Progenitor cell of endocrine pancreas (in vitro differentiated cells): ENCODE results near the gene DHX32. TPM values are rescaled to one million over a fixed set of nuclear protein-coding genes. Genes with fewer than 3 reads are reported as not detected.
A peak's percentile ranks its signal among the peaks of the same experiment; 100 is the strongest.

ENCODE experiments used
- DNase-seq: peaks from one replicate; pipeline ENCODE4 v3.0.0; 2021; ENCODE audit warnings: low spot score; ENCODE audit not compliant: unreplicated experiment
- H3K27ac Mint-ChIP-seq: 2 replicates; pipeline ENCODE4 v1.8.0; 2021; ENCODE audit warnings: mild to moderate bottlenecking, moderate library complexity, mixed read lengths
- H3K27me3 Mint-ChIP-seq: 2 replicates; pipeline ENCODE4 v1.8.0; 2021; ENCODE audit warnings: mixed read lengths
- H3K36me3 Mint-ChIP-seq: 2 replicates; pipeline ENCODE4 v1.8.0; 2022; ENCODE audit warnings: mixed read lengths; ENCODE audit not compliant: insufficient read depth
- H3K4me1 Mint-ChIP-seq: 2 replicates; pipeline ENCODE4 v1.8.0; 2021; ENCODE audit warnings: low read depth, mixed read lengths
- H3K4me3 Mint-ChIP-seq: 2 replicates; pipeline ENCODE4 v1.8.0; 2021; ENCODE audit warnings: low read depth, mild to moderate bottlenecking, moderate library complexity, mixed read lengths
- H3K9me3 Mint-ChIP-seq: 2 replicates; pipeline ENCODE4 v1.8.0; 2021; ENCODE audit warnings: low read depth, mixed read lengths
- total RNA-seq: library from RNA; stranded (reverse); gene quantifications from 2 replicates; pipeline ENCODE4 v1.2.1, GENCODE V29; 2021
- TF ChIP-seq, protein P1 (sequence below): fragments of 200-600 bp; sonication (generic); IDR thresholded peaks from one replicate; pipeline ENCODE4 v1.5.0; 2021; ENCODE audit warnings: antibody characterized with exemption, mild to moderate bottlenecking; ENCODE audit not compliant: unreplicated experiment

DHX32 gene
- total RNA-seq, 1 donor from 2014 or later, result 22.0 TPM

DNA sequence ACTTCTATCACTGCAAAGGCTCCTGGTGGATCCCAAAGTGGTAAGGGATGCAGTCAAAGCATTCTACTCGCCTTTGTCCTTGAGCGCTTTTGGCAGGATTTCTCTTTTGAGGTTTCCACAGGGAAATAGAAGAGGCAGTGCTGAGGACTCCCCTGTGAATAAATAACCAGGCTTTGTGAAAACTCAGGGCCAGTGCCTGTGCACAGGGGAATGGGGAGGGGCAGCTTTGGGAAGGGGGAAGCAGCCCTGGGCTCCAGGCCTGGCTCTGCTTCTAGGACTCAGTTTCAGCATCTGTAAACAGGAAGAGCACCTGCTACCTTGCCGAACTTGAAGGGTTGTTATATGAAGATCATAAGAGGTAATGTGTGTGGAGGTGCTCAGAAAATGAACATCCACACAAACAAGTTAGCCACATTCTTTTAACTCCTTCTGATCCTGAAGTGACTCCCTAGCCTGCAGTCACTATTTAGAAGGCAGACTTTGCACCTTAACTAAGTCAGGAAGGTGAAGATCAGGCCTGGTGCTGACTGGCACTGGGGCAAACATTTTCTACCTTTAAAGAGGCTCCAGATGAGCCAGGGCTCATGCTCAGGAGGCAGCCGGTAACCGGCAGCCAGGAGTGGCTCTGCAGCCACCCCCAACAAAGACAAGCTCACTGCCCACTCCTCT lies 83.0 kb downstream of the DHX32 start:
- H3K27ac Mint-ChIP-seq, result no peak overlapping the region
- H3K4me3 Mint-ChIP-seq, result no peak overlapping the region
- peaks cover 17% of the 10 kb centered on the region for H3K4me1 Mint-ChIP-seq
- no peak for DNase-seq
- peaks cover 9% of the 10 kb centered on the region for H3K36me3 Mint-ChIP-seq
- H3K9me3 Mint-ChIP-seq, result no peaks in the 10 kb centered on the region
- TF ChIP-seq, protein P1, sequence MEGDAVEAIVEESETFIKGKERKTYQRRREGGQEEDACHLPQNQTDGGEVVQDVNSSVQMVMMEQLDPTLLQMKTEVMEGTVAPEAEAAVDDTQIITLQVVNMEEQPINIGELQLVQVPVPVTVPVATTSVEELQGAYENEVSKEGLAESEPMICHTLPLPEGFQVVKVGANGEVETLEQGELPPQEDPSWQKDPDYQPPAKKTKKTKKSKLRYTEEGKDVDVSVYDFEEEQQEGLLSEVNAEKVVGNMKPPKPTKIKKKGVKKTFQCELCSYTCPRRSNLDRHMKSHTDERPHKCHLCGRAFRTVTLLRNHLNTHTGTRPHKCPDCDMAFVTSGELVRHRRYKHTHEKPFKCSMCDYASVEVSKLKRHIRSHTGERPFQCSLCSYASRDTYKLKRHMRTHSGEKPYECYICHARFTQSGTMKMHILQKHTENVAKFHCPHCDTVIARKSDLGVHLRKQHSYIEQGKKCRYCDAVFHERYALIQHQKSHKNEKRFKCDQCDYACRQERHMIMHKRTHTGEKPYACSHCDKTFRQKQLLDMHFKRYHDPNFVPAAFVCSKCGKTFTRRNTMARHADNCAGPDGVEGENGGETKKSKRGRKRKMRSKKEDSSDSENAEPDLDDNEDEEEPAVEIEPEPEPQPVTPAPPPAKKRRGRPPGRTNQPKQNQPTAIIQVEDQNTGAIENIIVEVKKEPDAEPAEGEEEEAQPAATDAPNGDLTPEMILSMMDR, result no peak
- no peaks in the 10 kb centered on the region for H3K27me3 Mint-ChIP-seq

DNA sequence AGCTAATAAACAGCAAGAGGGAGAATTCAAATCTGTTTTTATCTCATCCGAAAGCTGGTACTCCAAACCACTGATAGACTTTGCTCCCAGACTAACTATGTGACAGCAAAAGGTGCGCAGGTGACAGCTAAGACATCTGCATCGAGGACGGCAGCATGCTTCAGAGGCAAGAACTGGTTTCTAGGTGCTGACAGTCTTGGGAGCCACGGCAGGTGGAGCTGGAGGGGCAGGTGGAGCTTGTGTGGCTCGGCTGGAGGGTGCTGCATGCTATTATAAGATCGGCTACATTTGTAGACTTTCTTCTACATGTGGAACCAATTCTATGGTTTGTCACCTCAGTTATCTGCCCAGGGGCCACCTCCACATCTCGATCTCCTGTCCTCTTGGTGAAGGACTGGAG lies 83.7 kb downstream of the DHX32 start:
- DNase-seq, result no peak
- Mint-ChIP-seq H3K4me1 (peaks cover 17% of the 10 kb centered on the region), H3K27ac (no peak overlapping the region), H3K4me3 (no peak overlapping the region), H3K27me3 (no peaks in the 10 kb centered on the region), H3K9me3 (no peaks in the 10 kb centered on the region), H3K36me3 (peaks cover 9% of the 10 kb centered on the region)
- TF ChIP-seq, protein P1, result no peak

DNA sequence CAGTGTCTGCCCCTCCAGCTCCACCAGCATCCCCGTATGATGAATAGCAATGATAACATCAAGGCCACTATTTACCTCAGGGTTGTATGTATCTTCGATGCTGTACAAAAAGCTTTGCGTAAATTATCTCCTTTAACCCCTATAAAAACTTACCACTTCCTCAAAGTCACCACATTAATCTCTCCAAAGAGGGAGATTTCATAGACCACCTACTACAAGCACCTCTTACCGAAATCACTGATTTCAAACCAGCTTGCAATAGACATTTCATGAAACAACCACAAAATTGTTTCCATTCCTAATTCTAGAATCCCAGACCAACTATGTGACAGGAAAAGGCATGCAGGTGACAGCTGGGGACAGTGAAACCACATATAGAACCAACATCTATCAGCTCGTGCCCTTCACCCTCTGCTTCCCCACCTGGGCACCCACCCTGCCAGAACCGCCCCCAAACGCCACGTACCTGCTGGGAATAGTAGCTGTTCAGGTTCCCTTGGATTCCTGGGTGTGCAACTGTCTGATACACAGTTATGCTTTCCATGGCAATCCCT lies 85.4 kb downstream of the DHX32 start:
- DNase-seq, result no peak
- TF ChIP-seq, protein P1, result no peak
- peaks cover 16% of the 10 kb centered on the region for H3K36me3 Mint-ChIP-seq
- H3K27me3 Mint-ChIP-seq, result no peaks in the 10 kb centered on the region
- H3K9me3 Mint-ChIP-seq, result no peaks in the 10 kb centered on the region
- H3K27ac Mint-ChIP-seq, result no peak overlapping the region
- no peak overlapping the region for H3K4me3 Mint-ChIP-seq
- peaks cover 5% of the 10 kb centered on the region for H3K4me1 Mint-ChIP-seq

DNA sequence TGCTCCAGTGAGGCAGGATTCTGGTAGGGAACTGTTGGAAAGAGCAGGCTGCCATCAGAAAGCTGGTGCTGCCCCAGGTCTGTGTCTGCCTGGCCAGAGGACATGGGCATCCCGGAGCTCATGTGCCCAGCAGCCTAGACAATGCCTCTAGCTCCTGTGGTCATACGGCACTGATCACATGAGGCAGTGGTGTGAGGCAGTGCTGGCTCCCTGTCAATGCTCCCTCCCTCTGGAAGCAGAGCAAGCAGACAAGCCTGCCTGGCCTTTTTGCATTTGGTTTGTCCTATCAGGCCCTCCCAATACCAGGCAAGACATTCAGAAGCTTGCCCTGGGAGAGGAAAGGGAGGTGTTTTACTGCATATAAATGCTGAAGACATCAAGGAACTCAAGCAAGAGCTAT lies 86.0 kb downstream of the DHX32 start:
- H3K27ac Mint-ChIP-seq, result no peak overlapping the region
- TF ChIP-seq, protein P1, result no peak
- H3K4me3 Mint-ChIP-seq, result no peak overlapping the region
- no peaks in the 10 kb centered on the region for H3K27me3 Mint-ChIP-seq
- DNase-seq, result no peak
- no peaks in the 10 kb centered on the region for H3K9me3 Mint-ChIP-seq
- peaks cover 17% of the 10 kb centered on the region for H3K36me3 Mint-ChIP-seq
- H3K4me1 Mint-ChIP-seq, result peaks cover 5% of the 10 kb centered on the region

DNA sequence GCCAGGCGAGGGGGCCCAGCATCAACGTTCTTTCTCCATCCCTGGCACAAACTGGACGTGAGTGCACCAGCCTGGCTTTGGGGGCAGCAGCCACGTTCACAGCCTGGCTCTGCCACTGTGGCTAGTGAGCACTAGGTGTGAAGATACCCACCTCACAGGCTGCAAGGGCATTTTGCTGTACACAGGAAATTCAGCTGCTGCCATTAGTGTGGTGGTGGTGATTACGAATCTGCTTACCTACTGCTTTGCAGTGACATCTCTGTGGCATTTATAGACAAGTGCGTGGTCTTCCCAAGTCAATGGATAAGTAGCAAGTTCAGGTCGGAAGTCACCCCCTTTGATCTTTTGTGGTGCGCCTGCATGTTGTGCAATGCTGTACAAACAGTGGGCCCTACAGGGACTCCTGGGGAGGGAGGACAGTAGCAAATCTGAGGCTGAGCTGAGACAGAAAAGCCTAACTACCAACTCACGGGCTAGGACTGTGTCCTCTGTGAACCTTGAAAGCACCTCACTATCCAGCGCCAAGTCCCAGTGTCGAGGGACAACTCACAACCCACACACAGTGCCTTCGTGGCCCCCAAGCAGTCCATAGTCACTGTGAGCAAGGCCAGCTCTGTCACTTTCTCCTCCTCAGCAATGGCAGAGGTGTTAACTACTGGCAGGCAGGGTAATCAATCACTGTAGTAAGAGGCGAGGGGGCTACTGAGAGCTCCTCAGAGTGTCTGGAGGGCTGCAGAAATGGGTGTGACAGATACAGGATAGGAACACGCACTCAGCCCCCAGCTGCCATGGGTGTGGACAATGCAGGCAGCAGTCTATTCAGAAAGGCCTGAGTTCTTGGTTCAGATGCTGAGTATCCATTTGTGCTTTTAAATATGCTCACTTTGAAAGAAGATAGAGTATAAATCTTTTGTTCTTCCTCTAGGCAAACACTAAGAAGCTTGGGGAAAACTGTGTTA lies 88.5 kb downstream of the DHX32 start:
- no peaks in the 10 kb centered on the region for H3K4me1 Mint-ChIP-seq
- no peaks in the 10 kb centered on the region for H3K27me3 Mint-ChIP-seq
- TF ChIP-seq, protein P1, result no peak
- DNase-seq, result no peak
- H3K4me3 Mint-ChIP-seq, result no peak overlapping the region
- H3K36me3 Mint-ChIP-seq, result peaks cover 19% of the 10 kb centered on the region
- no peaks in the 10 kb centered on the region for H3K9me3 Mint-ChIP-seq
- peak overlapping the region; percentile 37 for H3K27ac Mint-ChIP-seq
